GM21825 (cell line): ENCODE measurements around the gene FHAD1.

Experiments
- ATAC-seq: cut with Tn5 transposase; IDR thresholded peaks from one replicate; pipeline ENCODE4 v1.9.1; 2021; ENCODE audit warnings: mild to moderate bottlenecking, moderate library complexity; ENCODE audit not compliant: unreplicated experiment

Gene FHAD1

DNA sequence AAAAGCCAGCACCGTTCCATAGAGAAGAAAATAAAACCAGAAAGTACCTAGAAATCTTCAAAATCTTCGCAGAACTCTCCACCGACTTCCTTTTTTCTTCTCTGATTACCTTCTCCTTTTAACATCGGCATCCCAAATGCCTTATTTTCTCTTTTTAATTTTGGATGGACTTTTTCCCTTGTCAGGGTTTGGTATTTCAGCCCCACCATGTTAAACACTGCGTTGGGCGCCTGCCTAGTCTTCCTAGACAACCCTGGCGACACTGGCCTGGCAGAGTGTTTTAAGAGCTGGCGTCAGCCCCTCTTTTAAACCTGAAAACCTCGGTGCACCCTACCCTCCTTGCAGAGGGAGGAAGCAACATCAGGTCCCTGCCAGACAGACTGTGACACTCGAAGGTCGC lies 96.7 kb downstream of the FHAD1 start:
- no peak for ATAC-seq

GRCh38 chr1:15344380-15344779 lies 97.4 kb downstream of the FHAD1 start:
- ATAC-seq, result no peak

- ATAC-seq, result no peak
Observed at GRCh38 chr1:15344800-15345704, 98.0 kb downstream of the FHAD1 start.

DNA sequence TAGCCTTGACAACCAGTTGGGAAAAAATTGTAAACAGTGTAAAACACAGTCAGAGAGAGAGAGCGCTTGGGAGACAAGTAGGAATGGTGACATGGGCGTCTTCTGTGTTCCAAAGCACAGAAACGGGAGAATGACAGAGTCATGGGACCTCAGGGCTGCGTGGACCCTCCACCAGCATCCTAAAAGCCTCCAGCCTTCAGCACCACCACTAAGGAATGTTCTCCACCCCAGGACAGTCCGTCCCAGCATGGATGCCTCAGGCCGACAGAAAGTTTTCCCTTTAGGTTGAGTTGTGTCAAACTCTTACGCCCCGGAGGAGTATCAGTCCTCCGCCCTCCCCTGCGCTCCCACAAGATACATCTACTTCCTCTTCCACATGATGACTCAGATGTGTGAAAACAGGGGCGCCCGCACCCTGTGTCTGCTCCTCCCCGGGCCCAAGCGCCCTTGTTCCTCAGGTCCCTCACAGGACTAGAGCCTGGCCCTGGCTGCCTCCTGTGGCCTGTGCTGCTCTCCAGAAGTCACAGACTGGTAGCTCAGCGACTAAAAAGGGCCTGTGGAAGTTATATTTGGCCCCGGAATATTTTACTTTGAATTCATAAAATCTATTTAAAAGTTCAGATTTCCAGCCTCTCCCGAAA lies 98.8 kb downstream of the FHAD1 start:
- peak; percentile 55 for ATAC-seq

DNA sequence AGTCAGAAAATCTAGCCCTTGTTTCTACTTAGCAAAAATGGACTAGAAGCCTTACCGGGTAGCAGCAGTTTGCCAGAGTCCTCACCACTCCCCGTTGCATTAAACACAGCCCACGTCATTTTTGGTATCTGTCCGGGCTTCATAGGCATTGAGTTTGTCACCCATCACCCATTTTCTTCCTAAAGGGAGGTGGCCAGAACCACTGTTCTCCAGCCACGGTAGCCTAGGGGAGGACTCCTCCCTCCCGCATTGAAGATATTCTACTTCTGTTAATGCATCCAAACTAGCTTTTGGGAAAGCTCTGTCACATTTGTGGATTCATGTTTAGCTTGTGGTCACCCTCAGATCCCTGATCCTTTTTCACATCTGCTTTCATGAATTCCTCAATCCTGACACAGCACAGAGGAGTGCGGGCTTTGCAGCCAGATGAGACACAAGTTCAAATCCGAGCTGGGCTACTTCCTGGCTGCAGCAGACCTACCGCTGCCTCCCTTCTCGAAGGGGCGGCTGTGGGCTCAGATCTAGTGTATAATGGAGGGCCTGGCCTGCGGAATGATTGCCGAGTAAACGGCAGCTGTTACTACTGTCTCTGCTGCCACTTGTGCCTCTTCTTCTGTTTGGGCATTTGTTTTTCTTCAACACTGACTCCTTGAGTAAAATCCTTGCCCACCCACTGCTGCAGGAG lies 99.5 kb downstream of the FHAD1 start:
- no peak for ATAC-seq

DNA sequence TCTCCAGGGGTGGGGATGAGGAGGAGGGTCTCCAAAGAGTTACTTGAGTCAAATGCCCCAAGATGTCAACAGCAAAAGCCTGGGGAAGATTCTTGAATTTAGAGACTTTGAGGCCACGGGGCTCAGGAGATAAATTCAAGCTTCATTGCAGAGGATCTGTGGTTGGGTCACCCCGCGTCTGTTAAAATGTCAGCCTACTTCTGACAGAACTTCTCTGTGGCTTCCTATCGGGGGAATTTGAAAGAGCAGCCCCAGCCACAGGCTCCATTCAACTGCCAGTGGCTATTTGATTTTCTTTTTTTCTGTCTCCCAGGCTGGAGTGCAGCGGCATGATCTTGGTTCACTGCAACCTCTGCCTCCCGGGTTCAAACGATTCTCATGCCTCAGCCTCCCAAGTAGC lies 100.2 kb downstream of the FHAD1 start:
- no peak for ATAC-seq

- ATAC-seq, result no peak
Observed at GRCh38 chr1:15348648-15349047, 101.6 kb downstream of the FHAD1 start.

DNA sequence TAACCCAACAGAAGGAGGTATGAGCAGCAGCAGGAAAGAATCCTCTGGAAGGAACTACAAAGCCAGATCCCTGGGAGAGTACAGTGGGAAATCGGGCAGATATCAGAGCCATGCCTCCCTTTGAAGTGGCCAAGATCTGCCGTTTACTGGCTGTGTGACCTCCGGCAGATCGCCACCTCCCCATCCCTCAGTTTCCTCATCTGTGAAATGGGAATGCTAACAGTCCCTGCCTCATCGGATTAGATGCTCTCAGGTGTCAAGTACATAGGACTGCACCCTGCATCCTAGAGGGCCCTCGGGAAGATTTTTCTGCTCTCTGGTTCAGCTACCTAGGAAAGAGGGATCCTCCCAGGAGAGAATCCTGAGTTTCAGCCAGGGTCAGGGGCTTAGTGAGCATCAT lies 102.1 kb downstream of the FHAD1 start:
- no peak for ATAC-seq

DNA sequence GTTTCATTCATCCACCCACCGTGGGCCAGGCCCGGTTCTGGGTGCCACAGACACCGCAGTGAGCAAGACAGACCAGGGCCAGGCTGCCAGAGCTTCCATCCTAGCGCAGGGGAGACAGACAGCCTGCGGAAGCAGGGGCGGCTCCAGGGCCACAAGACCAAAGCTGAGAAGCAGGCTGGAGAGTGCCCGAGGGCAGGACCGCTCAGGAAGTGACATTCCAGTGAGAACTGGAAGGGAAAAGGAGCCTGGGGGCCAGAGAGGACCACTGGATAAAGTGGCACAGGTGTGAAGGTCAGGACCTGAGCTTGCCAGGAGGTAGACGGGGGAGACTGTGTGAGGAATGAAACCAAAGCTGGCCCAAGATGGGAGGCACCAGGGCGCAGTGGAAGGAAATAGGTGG lies 103.1 kb downstream of the FHAD1 start:
- no peak for ATAC-seq

GRCh38 chr1:15350551-15351200 lies 103.7 kb downstream of the FHAD1 start:
- no peak for ATAC-seq

- no peak for ATAC-seq
Observed at GRCh38 chr1:15351310-15351709, 104.3 kb downstream of the FHAD1 start.

GRCh38 chr1:15352128-15352957 lies 105.3 kb downstream of the FHAD1 start:
- ATAC-seq, result no peak

DNA sequence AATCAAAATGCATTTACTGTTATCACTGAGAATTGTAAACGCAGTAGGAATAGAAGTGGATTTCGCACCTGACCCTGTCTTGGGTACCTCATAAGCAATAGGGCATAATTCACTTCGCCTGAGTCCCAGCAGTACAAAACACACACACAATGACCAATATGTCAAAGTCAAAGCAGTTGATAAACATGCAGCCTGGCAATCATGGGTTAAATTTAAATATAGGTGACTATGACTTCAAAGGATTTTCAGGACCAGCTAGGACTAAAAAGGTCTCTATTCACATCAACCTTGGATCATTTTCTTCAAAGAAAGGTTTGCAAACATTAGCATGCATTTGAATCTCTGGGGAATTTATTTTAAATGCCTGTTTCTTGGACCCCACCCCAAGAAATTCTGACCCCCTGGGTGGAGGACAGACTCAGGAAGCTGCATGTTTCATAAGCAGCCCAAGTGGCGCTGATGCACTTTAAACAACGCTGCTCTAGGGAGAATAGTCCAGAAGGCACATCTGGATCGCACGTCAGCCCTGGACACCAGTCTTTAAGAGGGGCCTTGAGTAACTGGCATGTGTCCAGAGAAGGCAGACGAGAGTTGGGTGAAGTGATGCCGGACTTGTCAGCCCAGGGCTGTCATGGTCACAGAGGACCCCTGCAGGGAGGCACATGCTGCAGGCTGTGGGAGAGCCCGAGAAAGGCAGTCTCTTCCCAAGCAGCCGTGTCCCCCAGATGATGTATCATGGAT lies 107.0 kb downstream of the FHAD1 start:
- no peak for ATAC-seq

GRCh38 chr1:15354580-15354965 lies 107.5 kb downstream of the FHAD1 start:
- no peak for ATAC-seq

GRCh38 chr1:15355968-15356625 lies 109.1 kb downstream of the FHAD1 start:
- no peak for ATAC-seq

GRCh38 chr1:15357612-15358207 lies 110.7 kb downstream of the FHAD1 start:
- no peak for ATAC-seq

- ATAC-seq, result no peak
Observed at GRCh38 chr1:15358565-15359133, 111.6 kb downstream of the FHAD1 start.

DNA sequence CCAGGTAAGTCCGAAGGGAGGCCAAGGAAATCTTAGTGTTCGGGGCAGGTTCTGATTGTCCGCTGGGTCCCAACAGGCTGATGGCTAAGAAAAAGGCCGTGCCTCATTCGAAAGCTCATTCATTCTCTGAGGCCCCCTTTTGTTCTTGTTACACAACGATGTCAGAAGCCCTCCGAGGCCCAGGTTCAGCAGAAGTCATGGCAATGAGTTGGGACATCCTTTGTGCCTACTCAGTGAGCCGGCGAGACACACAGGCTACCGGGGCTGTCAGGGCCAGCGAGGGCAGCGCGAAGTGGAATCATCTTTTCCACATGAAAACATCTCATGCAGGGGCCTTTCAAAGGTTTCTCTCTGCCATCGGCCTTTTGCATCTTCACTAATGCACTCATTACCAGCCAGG lies 113.7 kb downstream of the FHAD1 start:
- no peak for ATAC-seq
